ENCODE results near the gene NCAM2.

Gene NCAM2

DNA sequence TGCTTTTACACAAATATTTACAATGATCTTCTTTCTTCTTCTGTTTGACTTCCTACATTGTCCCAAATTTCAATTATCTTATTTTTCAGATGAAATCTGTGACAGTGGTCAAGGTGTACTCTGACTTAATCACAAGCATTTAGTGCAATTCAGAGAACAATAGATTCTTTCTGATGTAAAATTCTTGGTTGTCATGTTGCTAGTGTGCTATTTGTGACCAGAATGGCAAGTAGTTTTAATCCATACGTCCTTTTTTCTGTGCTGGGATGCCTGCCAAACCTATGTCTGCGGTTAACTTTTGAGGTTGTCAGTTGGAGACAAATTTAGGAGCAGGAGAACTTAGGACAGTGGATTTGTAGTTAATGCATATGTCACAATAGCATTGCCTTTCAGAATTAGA is 31.0 kb downstream of the NCAM2 start:
- peak; percentile 89 for DNase-seq

DNA sequence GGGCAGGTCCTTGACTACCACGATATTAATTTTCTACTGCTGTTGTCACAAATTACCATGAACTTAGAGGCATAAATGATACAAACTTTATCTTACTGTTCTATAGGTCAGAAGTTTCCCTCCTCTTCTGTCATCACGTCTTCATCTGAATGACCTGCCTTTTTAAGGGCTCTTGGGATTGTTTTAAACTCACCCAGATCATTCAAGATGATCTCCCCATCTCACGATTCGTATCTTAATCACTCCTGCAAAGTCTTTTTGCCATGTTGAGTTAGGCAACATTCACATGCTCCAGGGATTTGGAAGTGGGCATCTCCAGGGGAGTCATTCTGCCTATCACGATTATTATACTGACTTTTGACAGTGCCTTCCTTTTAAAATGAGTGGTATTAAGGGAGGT is 32.1 kb downstream of the NCAM2 start:
- peak; percentile 48 for DNase-seq

- no peak for DNase-seq
Measured at GRCh38 chr21:21034036-21034435, 35.8 kb downstream of the NCAM2 start.

- peak; percentile 71 for DNase-seq
Measured at GRCh38 chr21:21039624-21040170, 41.5 kb downstream of the NCAM2 start.

GRCh38 chr21:21045518-21045917 is 47.3 kb downstream of the NCAM2 start:
- DNase-seq, result peak; percentile 93

DNA sequence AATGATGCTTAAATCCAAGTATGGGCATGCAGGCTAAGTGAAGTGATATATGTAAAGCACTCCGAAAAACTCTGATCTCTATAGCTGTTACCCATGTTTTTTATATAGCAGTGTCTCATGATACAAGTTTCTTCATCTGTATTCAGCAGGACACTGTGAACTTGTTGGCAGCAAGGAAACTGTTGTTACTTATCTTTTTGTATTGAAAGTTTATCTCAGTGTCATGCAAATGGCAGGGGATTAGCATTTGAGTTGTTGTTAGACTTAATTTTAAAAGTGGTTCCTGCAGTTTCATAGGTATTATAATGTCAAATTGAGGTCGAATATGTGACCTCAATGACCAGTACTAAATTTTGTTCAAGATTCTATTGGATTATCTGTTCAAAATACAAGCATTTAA is 47.9 kb downstream of the NCAM2 start:
- no peak for DNase-seq

DNA sequence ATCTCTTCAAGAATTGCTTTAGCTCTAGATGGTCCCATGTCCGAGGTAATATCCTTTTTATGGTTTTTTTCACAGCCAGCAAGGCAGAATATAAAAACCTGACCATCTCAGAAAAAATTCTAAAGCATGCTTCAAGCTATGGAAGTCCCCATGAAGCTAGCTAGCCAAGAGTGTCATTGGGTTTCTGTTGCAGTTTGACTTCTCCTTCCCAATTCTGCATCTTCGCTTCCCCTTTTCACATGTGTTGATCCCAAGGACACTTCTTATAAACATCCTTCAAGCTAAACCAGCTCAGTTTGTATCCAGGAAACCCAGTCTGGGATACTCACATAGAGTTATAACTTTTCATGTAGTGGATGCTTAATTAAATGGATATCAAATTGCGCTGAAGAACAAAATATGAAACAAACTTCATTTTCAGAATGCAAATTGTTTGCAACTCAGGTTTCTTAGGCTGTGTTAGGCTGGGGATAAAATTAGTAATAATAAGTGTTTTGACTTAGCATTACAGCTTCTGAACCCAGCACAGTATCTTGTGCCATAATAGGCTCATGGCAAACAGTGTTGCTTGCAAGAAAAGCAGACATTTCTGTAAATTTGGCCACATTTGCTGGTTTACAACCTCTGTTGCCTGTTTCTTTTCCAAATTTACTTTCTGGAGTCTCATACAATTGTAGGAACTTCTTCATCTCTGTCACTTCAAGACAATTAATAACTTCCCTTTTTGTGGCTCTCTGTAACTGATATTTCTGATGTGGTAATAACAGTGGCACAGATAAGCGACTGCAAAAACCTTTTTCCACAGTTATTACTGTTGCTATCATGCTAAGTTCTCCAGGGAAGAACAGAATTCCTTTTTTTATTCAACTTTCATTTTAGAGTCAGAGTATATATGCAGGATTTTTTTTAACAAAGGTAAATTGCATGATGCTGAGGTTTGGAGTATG is 53.2 kb downstream of the NCAM2 start:
- DNase-seq, result no peak

GRCh38 chr21:21052672-21053071 is 54.5 kb downstream of the NCAM2 start:
- peak; percentile 55 for DNase-seq

GRCh38 chr21:21057349-21058062 is 59.3 kb downstream of the NCAM2 start:
- DNase-seq, result peak; percentile 94

DNA sequence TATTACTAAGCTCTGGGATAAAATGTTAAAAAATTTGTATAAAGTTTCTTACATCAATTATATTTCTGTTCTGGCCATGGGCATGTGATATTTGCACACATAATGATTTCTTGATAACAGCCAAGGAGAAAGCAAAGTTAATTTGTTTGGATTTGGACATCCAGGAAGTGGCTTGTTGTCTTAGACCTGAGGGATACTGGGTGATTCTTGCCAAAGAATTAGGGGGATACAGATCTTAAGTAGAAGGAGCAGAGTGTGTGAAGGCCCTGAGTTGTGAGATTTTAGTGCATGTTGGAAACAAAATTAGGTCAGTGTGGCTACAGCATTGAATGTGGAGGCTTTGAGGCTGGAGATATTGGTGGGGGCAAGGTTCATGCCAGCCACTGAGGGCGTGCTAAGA is 65.6 kb downstream of the NCAM2 start:
- DNase-seq, result peak; percentile 52

GRCh38 chr21:21064353-21064752 is 66.1 kb downstream of the NCAM2 start:
- DNase-seq, result peak; percentile 55

GRCh38 chr21:21067375-21067774 is 69.2 kb downstream of the NCAM2 start:
- no peak for DNase-seq

GRCh38 chr21:21074305-21074704 is 76.1 kb downstream of the NCAM2 start:
- DNase-seq, result no peak

GRCh38 chr21:21076051-21076450 is 77.8 kb downstream of the NCAM2 start:
- no peak for DNase-seq

DNA sequence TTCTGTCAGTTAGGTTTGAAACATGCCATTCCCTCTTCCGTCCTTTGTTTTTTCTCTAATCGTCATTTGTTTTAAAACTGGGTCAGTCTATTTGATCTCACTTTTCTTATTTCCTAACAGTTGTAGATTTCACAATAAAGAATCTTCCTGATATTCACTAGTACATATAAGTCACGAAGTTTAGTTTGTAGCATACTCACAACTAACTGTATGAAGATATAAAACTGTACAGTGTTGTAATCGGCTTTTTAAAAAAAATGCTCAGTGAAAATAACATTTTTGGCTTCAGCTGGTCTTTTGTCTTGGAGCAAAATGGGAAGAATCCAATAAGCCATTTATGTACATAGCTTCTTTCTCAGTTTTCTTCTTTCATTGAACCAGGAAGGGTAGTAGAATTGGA is 78.3 kb downstream of the NCAM2 start:
- no peak for DNase-seq

DNA sequence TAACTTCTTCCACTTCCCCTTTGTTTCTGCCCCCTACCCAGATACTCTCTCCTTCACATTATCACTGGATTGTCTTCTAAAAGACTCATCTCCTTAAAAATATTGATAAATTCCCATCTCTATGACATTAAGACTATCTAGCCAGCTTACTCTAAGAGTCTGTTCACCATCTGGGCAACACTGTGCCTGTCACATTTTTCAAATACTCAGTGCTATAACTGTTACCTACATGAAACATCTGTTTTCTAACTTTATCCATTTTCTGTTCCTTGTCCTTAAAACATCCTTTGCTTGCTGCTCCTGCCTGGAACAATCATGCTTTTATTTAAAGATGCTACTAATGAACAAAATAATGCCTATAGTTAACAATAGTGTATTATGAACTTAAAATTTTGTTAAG is 81.4 kb downstream of the NCAM2 start:
- DNase-seq, result no peak

GRCh38 chr21:21084179-21084578 is 86.0 kb downstream of the NCAM2 start:
- no peak for DNase-seq

DNA sequence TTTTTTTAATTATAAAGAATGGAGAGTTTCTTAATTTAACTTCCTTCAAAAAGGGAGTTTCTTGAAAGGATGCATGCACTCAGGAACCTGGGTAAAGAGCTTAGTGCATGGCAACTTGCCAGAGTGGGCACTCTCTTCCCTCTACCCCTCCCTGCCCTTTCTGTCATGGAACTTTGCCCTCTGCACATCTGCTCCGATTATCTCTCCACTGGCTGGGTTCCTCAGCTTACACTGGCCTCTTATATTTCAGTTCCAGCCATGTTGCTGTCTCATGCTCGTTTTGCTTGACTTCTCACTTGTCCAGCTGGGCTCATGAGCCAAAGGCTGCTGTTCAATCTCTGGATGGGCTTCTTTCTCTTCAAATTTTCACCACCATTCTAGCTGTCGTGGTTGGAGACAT is 87.0 kb downstream of the NCAM2 start:
- peak; percentile 95 for DNase-seq

GRCh38 chr21:21096956-21097355 is 98.7 kb downstream of the NCAM2 start:
- peak; percentile 95 for DNase-seq

- peak; percentile 54 for DNase-seq
Measured at GRCh38 chr21:21097466-21097865, 99.3 kb downstream of the NCAM2 start.

DNA sequence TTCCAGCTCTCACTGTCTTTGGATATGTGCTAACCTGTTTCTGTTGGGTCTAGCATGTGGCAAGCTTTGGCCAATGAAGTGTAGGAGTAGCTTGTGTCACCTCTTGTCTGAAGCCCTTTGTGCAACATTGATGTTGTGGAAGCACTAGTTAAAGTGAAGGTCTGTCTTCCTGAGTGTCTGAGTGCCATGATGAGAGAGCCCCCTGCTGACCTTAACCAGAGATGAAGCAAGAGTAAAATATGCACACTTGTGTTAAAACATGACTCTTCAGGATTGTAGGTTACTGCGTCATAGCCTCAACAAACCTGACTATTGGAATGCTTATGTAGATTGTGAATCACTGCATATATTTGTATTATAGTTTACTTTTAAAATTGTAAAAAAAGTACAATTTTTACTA is 103.7 kb downstream of the NCAM2 start:
- peak; percentile 96 for DNase-seq

- DNase-seq, result peak; percentile 50
Measured at GRCh38 chr21:21102896-21103295, 104.7 kb downstream of the NCAM2 start.

GRCh38 chr21:21103692-21104091 is 105.5 kb downstream of the NCAM2 start:
- no peak for DNase-seq

GRCh38 chr21:21109736-21110135 is 111.5 kb downstream of the NCAM2 start:
- DNase-seq, result no peak

Measured in NCI-H69 (cell line).